IMR-90 (cell line): ENCODE results near the gene ITPR3. TPM values are rescaled to one million over a fixed set of nuclear protein-coding genes. Genes with fewer than 3 reads are reported as not detected.

Source experiments
- ATAC-seq: fragments of 200-7000 bp; cut with Tn5 transposase; 2 replicates; pipeline ENCODE4 v1.9.1; 2020; ENCODE audit warnings: low read depth, mild to moderate bottlenecking, moderate library complexity
- BruUV-seq: library from RNA; stranded (reverse); fragments of 400-500 nt; replicated peaks from 2 replicates; lab custom pipeline; 2021; lab: Mats Ljungman, UMichigan
- CTCF ChIA-PET: fragments of 300-600 bp; formaldehyde crosslinking; extraction: SDS; loops from one replicate; lab custom pipeline; 2021; ENCODE audit warnings: antibody characterized with exemption; lab: Yijun Ruan, JAX
- POLR2A ChIA-PET: fragments of 300-600 bp; sonication (Branson Sonifier 250); formaldehyde crosslinking; loops from one replicate; lab custom pipeline; 2022; ENCODE audit warnings: antibody characterized with exemption; ENCODE audit not compliant: unreplicated experiment; lab: Charles Lee
- DNase-seq: peaks from one replicate; pipeline ENCODE4 v3.0.0; 2013
- H2AFZ ChIP-seq: replicated peaks from 2 replicates; pipeline ENCODE3; 2013; ENCODE audit warnings: low read length, mild to moderate bottlenecking; ENCODE audit not compliant: poor library complexity
- H2AK5ac ChIP-seq: 2 replicates; pipeline ENCODE4 v1.6.1; 2013; ENCODE audit warnings: low read depth, low read length, inconsistent platforms
- H2AK9ac ChIP-seq: replicated peaks from 2 replicates; pipeline ENCODE3; 2013; ENCODE audit warnings: mild to moderate bottlenecking, low read depth, low read length, moderate library complexity; ENCODE audit not compliant: poor library complexity
- H2BK120ac ChIP-seq: 2 replicates; pipeline ENCODE4 v1.6.1; 2013; ENCODE audit warnings: low read depth, low read length, inconsistent platforms
- H2BK15ac ChIP-seq: 3 replicates; pipeline ENCODE4 v1.6.1; 2013; ENCODE audit warnings: low read depth, low read length, inconsistent platforms
- H2BK20ac ChIP-seq: 2 replicates; pipeline ENCODE4 v1.6.1; 2013; ENCODE audit warnings: low read depth, mild to moderate bottlenecking, inconsistent platforms, low read length, moderate library complexity
- H2BK5ac ChIP-seq: 2 replicates; pipeline ENCODE4 v1.6.1; 2013; ENCODE audit warnings: mild to moderate bottlenecking, low read depth, low read length, inconsistent platforms; ENCODE audit not compliant: poor library complexity, severe bottlenecking
- H3K14ac ChIP-seq: replicated peaks from 2 replicates; pipeline ENCODE4 v1.6.1; 2013; ENCODE audit warnings: low read depth, low read length, inconsistent platforms
- H3K18ac ChIP-seq: 2 replicates; pipeline ENCODE4 v1.6.1; 2013; ENCODE audit warnings: low read depth, low read length, control low read depth
- H3K23ac ChIP-seq: 2 replicates; pipeline ENCODE4 v1.6.1; 2013; ENCODE audit warnings: low read depth, low read length, inconsistent platforms
- H3K27ac ChIP-seq: 2 replicates; pipeline ENCODE4 v1.5.1; 2013; ENCODE audit warnings: mild to moderate bottlenecking, control low read depth, low read length; ENCODE audit not compliant: insufficient read depth
- H3K27me3 ChIP-seq: 2 replicates; pipeline ENCODE4 v1.6.1; 2013; ENCODE audit warnings: low read length; ENCODE audit not compliant: control insufficient read depth, insufficient read depth
- H3K36me3 ChIP-seq: 2 replicates; pipeline ENCODE4 v1.6.1; 2013; ENCODE audit warnings: low read length, mixed read lengths; ENCODE audit not compliant: control insufficient read depth, insufficient read depth
- H3K4ac ChIP-seq: 2 replicates; pipeline ENCODE4 v1.6.1; 2013; ENCODE audit warnings: low read depth, low read length, inconsistent platforms
- H3K4me1 ChIP-seq: 2 replicates; pipeline ENCODE4 v1.6.1; 2013; ENCODE audit warnings: low read length, mixed read lengths; ENCODE audit not compliant: control insufficient read depth, insufficient read depth
- H3K4me2 ChIP-seq: 2 replicates; pipeline ENCODE4 v1.6.1; 2013; ENCODE audit warnings: low read depth, mild to moderate bottlenecking, control low read depth, low read length, moderate library complexity
- H3K4me3 ChIP-seq: 2 replicates; pipeline ENCODE4 v1.5.1; 2013; ENCODE audit warnings: low read depth, mild to moderate bottlenecking, control low read depth, low read length, moderate library complexity; ENCODE audit not compliant: insufficient read depth
- H3K56ac ChIP-seq: 2 replicates; pipeline ENCODE4 v1.6.1; 2013; ENCODE audit warnings: low read length, inconsistent platforms; ENCODE audit not compliant: insufficient read depth; ENCODE audit errors: extremely low read depth
- H3K79me1 ChIP-seq, 2 experiments: 2 replicates each; pipeline ENCODE4 v1.6.1; 2013; ENCODE audit warnings: low read length in 2 of 2, inconsistent platforms in 1 of 2, low read depth in 1 of 2
- H3K9ac ChIP-seq: 2 replicates; pipeline ENCODE4 v1.6.1; 2013; ENCODE audit warnings: low read depth, low read length, control low read depth
- H3K9me1 ChIP-seq: 2 replicates; pipeline ENCODE4 v1.6.1; 2013; ENCODE audit warnings: low read length, inconsistent platforms; ENCODE audit not compliant: insufficient read depth
- H3K9me3 ChIP-seq: 2 replicates; pipeline ENCODE4 v1.6.1; 2013; ENCODE audit warnings: low read length; ENCODE audit not compliant: control insufficient read depth, insufficient read depth
- H4K20me1 ChIP-seq: 2 replicates; pipeline ENCODE4 v1.6.1; 2013; ENCODE audit warnings: low read length, inconsistent platforms; ENCODE audit not compliant: insufficient read depth
- H4K5ac ChIP-seq: 2 replicates; pipeline ENCODE4 v1.6.1; 2013; ENCODE audit warnings: mild to moderate bottlenecking, low read depth, low read length, control low read depth
- H4K8ac ChIP-seq, 2 experiments: 2 replicates each; pipeline ENCODE4 v1.6.1; 2013; ENCODE audit warnings: low read depth in 2 of 2, low read length in 2 of 2, control low read depth in 1 of 2, inconsistent platforms in 1 of 2
- H4K91ac ChIP-seq: 2 replicates; pipeline ENCODE4 v1.6.1; 2013; ENCODE audit warnings: low read depth, low read length, inconsistent platforms; ENCODE audit not compliant: insufficient read depth
- BHLHE40 ChIP-seq: fragments of 150-350 bp; IDR thresholded peaks from 2 replicates; pipeline ENCODE4 v1.6.1; 2016; ENCODE audit warnings: mild to moderate bottlenecking, low read depth, low read length
- CEBPB ChIP-seq: IDR thresholded peaks from 2 replicates; pipeline ENCODE4 v1.6.1; 2012; ENCODE audit warnings: low read depth, low read length, improper control_type of control experiment
- CHD1 ChIP-seq: IDR thresholded peaks from 2 replicates; pipeline ENCODE4 v1.6.1; 2012; ENCODE audit warnings: low read depth, low read length, improper control_type of control experiment
- CTCF ChIP-seq: conservative IDR thresholded peaks from 2 replicates; pipeline ENCODE4 v1.5.1; 2012; ENCODE audit warnings: mild to moderate bottlenecking, low read depth, low read length, improper control_type of control experiment
- ELK1 ChIP-seq: fragments of 150-350 bp; IDR thresholded peaks from 2 replicates; pipeline ENCODE4 v1.6.1; 2016; ENCODE audit warnings: low read depth, mild to moderate bottlenecking, low read length, moderate library complexity, borderline replicate concordance
- FOS ChIP-seq: fragments of 150-350 bp; IDR thresholded peaks from 2 replicates; pipeline ENCODE4 v1.6.1; 2016; ENCODE audit warnings: low read depth, low read length
- MAFK ChIP-seq: IDR thresholded peaks from 2 replicates; pipeline ENCODE4 v1.6.1; 2012; ENCODE audit warnings: low read depth, low read length, improper control_type of control experiment
- MAZ ChIP-seq: IDR thresholded peaks from 2 replicates; pipeline ENCODE4 v1.6.1; 2012; ENCODE audit warnings: low read depth, mild to moderate bottlenecking, low read length, improper control_type of control experiment, moderate library complexity, borderline replicate concordance
- MXI1 ChIP-seq: IDR thresholded peaks from 2 replicates; pipeline ENCODE4 v1.6.1; 2012; ENCODE audit warnings: low read depth, mild to moderate bottlenecking, low read length, moderate library complexity, borderline replicate concordance
- NFE2L2 ChIP-seq: fragments of 150-350 bp; IDR thresholded peaks from 2 replicates; pipeline ENCODE4 v1.6.1; 2016; ENCODE audit warnings: low read depth, mild to moderate bottlenecking, low read length
- POLR2A ChIP-seq: IDR thresholded peaks from 2 replicates; pipeline ENCODE4 v1.6.1; 2012; ENCODE audit warnings: mild to moderate bottlenecking, low read depth, low read length
- RAD21 ChIP-seq: IDR thresholded peaks from 2 replicates; pipeline ENCODE4 v1.6.1; 2012; ENCODE audit warnings: low read length, improper control_type of control experiment
- RCOR1 ChIP-seq: IDR thresholded peaks from 2 replicates; pipeline ENCODE4 v1.6.1; 2012; ENCODE audit warnings: mild to moderate bottlenecking, low read length, improper control_type of control experiment; ENCODE audit not compliant: insufficient replicate concordance
- RFX5 ChIP-seq: IDR thresholded peaks from 2 replicates; pipeline ENCODE4 v1.8.0; 2012; ENCODE audit warnings: low read depth, mild to moderate bottlenecking, low read length, moderate library complexity
- SMC3 ChIP-seq: fragments of 150-350 bp; IDR thresholded peaks from 2 replicates; pipeline ENCODE4 v1.6.1; 2016; ENCODE audit warnings: low read depth, mild to moderate bottlenecking, antibody characterized with exemption, low read length, moderate library complexity
- USF2 ChIP-seq: fragments of 150-350 bp; IDR thresholded peaks from 2 replicates; pipeline ENCODE4 v1.6.1; 2017; ENCODE audit warnings: mild to moderate bottlenecking, antibody characterized with exemption, low read length, low read depth
- WGBS, 2 experiments: methylation state at CpG; one replicate each; pipeline versions ENCODE4 v1.1.5 to v1.1.7; 2013; ENCODE audit warnings: missing lambda C conversion rate in 2 of 2; ENCODE audit not compliant: insufficient read length in 1 of 2; ENCODE audit errors: extremely low coverage in 2 of 2; 5-methylcytosine and 5-hydroxymethylcytosine counted together
- dilution Hi-C: fragments of 300-500 bp; cut with HindIII; formaldehyde crosslinking; loops from one replicate; pipeline ENCODE4 v1.14.3; 2018; ENCODE audit warnings: low sequenced_read_pairs; ENCODE audit not compliant: unreplicated experiment
- in situ Hi-C: fragments of 300-500 bp; cut with MboI; formaldehyde crosslinking; loops from 3 replicates; pipeline ENCODE4 v1.14.3; 2019; ENCODE audit warnings: low sequenced_read_pairs, inconsistent platforms, mixed read lengths
- intact Hi-C: fragments of 100-400 bp; cut with micrococcal nuclease; formaldehyde crosslinking; loops from 2 replicates; pipeline ENCODE4 v1.10.0; 2022
- polyA plus RNA-seq, 3 experiments: library from polyadenylated mRNA; depleted of rRNA; stranded (reverse); fragments of >200 nt; gene quantifications; 2 replicates each; pipeline ENCODE4 v1.2.3, GENCODE V29; 2012; ENCODE audit warnings: low replicate concordance in 1 of 3
- total RNA-seq: library from RNA; depleted of rRNA; stranded (reverse); fragments of >200 nt; gene quantifications from 2 replicates; pipeline ENCODE4 v1.2.3, GENCODE V29; 2012

ITPR3 gene
- total and polyA plus RNA-seq, 2 of the 4 experiments (the other 2 are of a cell fraction): 1.6 to 3.7 TPM

GRCh38 chr6:33733709-33734007 lies 112.5 kb downstream of the ITPR3 start:
- 85% methylated on average over 6 of the region's 8 CpGs; no CpG with 5 or more reads in 1 of the 2 experiments for WGBS, 2 experiments
- intact Hi-C loops: no loop called here

More at GRCh38 chr6:33733709-33734007, 112.5 kb downstream of the ITPR3 start:
- no peak overlapping the region for H3K18ac ChIP-seq
- H3K79me1 ChIP-seq: no peaks in the 10 kb centered on the region
- H2AK5ac ChIP-seq: no peak overlapping the region
- no peak overlapping the region for H3K14ac ChIP-seq
- H3K36me3 ChIP-seq: no peaks in the 10 kb centered on the region
- no peak overlapping the region for H3K56ac ChIP-seq
- no peak overlapping the region for H2BK5ac ChIP-seq
- H4K8ac ChIP-seq: no peak overlapping the region
- POLR2A ChIA-PET: no interaction called here
- no peaks in the 10 kb centered on the region for H4K20me1 ChIP-seq
- H3K9me3 ChIP-seq: no peaks in the 10 kb centered on the region
- no peak overlapping the region for H3K23ac ChIP-seq
- no peak overlapping the region for H2BK120ac ChIP-seq
- no peak overlapping the region for H3K4me3 ChIP-seq
- H3K27ac ChIP-seq: no peak overlapping the region
- H3K4me1 ChIP-seq: no peaks in the 10 kb centered on the region
- TF ChIP-seq CTCF: no peak
- TF ChIP-seq BHLHE40: no peak
- TF ChIP-seq CHD1: no peak
- TF ChIP-seq RCOR1: no peak
- no peak for TF ChIP-seq RFX5
- TF ChIP-seq MAZ: no peak
- TF ChIP-seq MAFK: no peak
- no peak for TF ChIP-seq POLR2A
- TF ChIP-seq CEBPB: no peak
- no peak for TF ChIP-seq NFE2L2
- no peak for TF ChIP-seq RAD21
- no peak for TF ChIP-seq MXI1
- TF ChIP-seq SMC3: no peak
- no peak for TF ChIP-seq ELK1
- TF ChIP-seq USF2: no peak
- TF ChIP-seq FOS: no peak
- no peak overlapping the region for H2AK9ac ChIP-seq
- no peaks in the 10 kb centered on the region for H3K9me1 ChIP-seq
- dilution Hi-C loops: no loop called here
- no peak overlapping the region for H2BK20ac ChIP-seq
- H2BK15ac ChIP-seq: no peak overlapping the region
- H2AFZ ChIP-seq: no peak overlapping the region
- no peak overlapping the region for H4K5ac ChIP-seq
- ATAC-seq (no peak), DNase-seq (no peak)
- CTCF ChIA-PET: no interaction called here
- H3K4me2 ChIP-seq: no peak overlapping the region
- in situ Hi-C loops: no loop called here
- no peak overlapping the region for H3K9ac ChIP-seq
- no peak overlapping the region for H4K91ac ChIP-seq
- H3K4ac ChIP-seq: no peak overlapping the region
- peaks cover 5% of the 10 kb centered on the region; the same call in 1 of the 2 replicates for H3K27me3 ChIP-seq
- no TSS peak for BruUV-seq
